Stimulated activated CD8-positive, alpha-beta memory T cell treated with anti-CD3 and anti-CD28 coated beads, Interleukin-4, amount 100 ng/mL, for 24 hours (primary cell): Measurements from ENCODE around the gene ATP6V0A4.

Experiments used
- DNase-seq: peaks from one replicate; pipeline ENCODE4 v3.0.0-alpha.2; 2020; ENCODE audit warnings: low read depth

Gene ATP6V0A4

GRCh38 chr7:138661069-138661635, 136.8 kb downstream of the ATP6V0A4 start:
- DNase-seq = no peak

GRCh38 chr7:138658889-138659288, 139.1 kb downstream of the ATP6V0A4 start:
- DNase-seq = no peak

DNA sequence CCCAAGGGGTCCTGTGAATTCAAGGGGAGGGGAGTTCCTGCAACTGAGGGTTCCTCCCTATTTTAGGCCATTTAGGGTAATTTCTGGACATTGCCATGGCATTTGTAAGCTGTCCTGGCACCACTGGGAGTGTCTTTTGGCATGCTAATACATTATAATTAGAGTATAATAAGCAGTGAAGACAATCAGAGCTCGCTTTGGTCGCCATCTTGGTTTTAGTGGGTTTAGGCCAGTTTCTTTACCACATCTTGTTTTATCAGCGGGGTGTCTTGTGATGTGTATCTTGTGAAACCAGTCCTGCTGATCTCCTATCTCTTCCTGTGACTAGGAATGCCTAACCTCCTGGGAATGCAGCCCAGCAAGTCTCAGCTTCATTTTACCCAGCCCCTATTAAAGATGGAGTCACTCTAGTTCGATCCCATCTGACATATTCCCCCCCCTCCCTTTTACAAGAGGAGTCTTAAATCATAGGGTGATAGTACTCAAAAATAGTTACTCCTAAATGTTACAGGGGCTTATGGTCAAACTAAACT, 140.1 kb downstream of the ATP6V0A4 start:
- DNase-seq = no peak

- no peak for DNase-seq
Observed at GRCh38 chr7:138656952-138657351, 141.0 kb downstream of the ATP6V0A4 start.
